B cell (primary cell): Measurements from ENCODE around the gene PHLDA3.

Experiments
- EZH2 ChIP-seq: IDR thresholded peaks from 2 replicates; pipeline ENCODE4 v1.6.1; 2012; ENCODE audit warnings: borderline replicate concordance, low read depth, mild to moderate bottlenecking, moderate library complexity, low read length; ENCODE audit not compliant: insufficient read depth, poor library complexity, severe bottlenecking
- TF ChIP-seq, protein P1 (sequence below): fragments of 200-600 bp; IDR thresholded peaks from one replicate; pipeline ENCODE4 v1.8.0; 2022; ENCODE audit warnings: antibody characterized with exemption, mild to moderate bottlenecking

DNA sequence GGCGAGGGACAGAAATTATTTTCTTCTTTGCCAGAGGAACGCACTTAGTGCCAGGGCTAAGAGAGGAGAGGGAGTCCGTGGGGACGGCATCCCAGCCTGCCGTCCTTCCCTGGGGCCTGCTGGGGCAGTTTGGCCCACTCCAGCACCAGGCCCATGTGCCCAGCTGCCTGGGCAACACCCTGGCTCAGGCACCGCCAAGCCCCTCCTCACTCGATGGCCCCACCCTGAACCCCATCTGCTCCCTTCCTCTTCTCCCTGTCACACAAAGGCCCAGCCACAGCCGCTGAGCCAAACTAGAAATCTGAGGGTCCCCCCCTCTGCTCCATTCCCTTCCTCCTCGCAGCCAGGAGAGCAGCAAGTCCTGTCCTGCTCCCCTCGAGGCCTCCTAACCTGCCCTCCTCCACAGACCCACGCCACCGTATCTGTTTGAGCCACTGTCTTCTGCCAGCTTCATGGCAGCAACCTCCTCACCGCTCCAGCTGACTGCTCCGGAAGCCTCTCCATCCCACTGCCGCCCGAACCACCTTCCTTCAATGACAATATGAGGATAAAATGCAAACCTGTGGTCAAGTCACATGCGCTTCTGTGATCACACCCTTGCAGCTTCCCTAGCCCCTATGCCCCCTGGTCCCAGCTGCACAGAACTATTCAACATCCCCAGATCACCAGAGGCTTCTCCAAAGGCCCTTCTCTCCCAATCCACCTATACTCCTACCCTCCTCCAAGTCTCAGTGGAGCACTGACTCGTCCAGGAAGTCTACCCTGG lies 39.1 kb downstream of the PHLDA3 start:
- TF ChIP-seq, protein P1, sequence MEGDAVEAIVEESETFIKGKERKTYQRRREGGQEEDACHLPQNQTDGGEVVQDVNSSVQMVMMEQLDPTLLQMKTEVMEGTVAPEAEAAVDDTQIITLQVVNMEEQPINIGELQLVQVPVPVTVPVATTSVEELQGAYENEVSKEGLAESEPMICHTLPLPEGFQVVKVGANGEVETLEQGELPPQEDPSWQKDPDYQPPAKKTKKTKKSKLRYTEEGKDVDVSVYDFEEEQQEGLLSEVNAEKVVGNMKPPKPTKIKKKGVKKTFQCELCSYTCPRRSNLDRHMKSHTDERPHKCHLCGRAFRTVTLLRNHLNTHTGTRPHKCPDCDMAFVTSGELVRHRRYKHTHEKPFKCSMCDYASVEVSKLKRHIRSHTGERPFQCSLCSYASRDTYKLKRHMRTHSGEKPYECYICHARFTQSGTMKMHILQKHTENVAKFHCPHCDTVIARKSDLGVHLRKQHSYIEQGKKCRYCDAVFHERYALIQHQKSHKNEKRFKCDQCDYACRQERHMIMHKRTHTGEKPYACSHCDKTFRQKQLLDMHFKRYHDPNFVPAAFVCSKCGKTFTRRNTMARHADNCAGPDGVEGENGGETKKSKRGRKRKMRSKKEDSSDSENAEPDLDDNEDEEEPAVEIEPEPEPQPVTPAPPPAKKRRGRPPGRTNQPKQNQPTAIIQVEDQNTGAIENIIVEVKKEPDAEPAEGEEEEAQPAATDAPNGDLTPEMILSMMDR: no peak
- TF ChIP-seq EZH2: no peak
